ENCODE data around the gene LYPLAL1.

DNA sequence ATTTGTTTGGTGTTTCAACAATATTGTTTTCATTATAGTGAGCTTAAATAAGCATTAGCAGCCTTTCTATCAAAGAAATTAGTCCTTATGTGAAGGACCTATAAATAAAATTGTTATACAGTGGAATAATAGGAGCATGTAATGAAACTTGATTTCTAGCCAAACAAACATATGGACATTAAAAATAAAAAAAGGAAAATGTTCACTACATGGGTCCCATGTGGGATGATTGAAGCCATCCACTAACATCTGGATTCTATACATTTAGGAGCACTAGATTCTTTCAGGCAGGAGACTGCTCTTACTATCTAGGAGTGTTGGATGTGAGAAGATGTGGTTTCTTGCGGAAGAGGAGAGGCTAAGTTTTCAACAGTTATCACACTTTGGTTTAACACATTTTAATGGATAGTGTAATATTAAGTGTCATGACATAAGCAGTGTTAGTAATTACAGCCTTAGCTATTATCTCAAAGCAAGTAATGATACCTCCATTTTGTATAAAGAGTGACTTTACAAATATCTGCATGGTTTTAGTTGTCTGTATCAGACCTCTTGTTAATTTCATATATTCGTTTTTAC is 62.3 kb downstream of the LYPLAL1 start:
- no peak for TF ChIP-seq EZH2phosphoT487 (IDR thresholded peaks at IDR 0.05; ENCODE audit: low read length)
- TF ChIP-seq, protein P1, sequence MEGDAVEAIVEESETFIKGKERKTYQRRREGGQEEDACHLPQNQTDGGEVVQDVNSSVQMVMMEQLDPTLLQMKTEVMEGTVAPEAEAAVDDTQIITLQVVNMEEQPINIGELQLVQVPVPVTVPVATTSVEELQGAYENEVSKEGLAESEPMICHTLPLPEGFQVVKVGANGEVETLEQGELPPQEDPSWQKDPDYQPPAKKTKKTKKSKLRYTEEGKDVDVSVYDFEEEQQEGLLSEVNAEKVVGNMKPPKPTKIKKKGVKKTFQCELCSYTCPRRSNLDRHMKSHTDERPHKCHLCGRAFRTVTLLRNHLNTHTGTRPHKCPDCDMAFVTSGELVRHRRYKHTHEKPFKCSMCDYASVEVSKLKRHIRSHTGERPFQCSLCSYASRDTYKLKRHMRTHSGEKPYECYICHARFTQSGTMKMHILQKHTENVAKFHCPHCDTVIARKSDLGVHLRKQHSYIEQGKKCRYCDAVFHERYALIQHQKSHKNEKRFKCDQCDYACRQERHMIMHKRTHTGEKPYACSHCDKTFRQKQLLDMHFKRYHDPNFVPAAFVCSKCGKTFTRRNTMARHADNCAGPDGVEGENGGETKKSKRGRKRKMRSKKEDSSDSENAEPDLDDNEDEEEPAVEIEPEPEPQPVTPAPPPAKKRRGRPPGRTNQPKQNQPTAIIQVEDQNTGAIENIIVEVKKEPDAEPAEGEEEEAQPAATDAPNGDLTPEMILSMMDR (IDR thresholded peaks at IDR 0.05; ENCODE audit: low read length) = no peak

Measured in MM.1S (cell line).